ENCODE measurements around the gene TMEM248.

GRCh38 chr7:66912195-66912594 is 8.8 kb upstream of the TMEM248 start:
- TF ChIP-seq ZNF546 (CRISPR knock-in tag; conservative IDR thresholded peaks at IDR 0.05) = no peak
- TF ChIP-seq SUZ12 (IDR thresholded peaks at IDR 0.05; ENCODE audit: low read depth, low read length) = no peak
- TF ChIP-seq ZNF598 (CRISPR knock-in tag; IDR thresholded peaks at IDR 0.05; ENCODE audit: borderline replicate concordance) = no peak
- no peak for TF ChIP-seq ZMYM2 (CRISPR knock-in tag; IDR thresholded peaks at IDR 0.05)
- no peak for TF ChIP-seq POLR2A (IDR thresholded peaks at IDR 0.05; ENCODE audit: insufficient read depth in 1 of 2, low read depth in 2 of 2, low read length in 2 of 2)
- TF ChIP-seq CTCF (CRISPR knock-in tag; IDR thresholded peaks at IDR 0.05) = no peak
